GM12891 (cell line): ENCODE results near the gene DUSP22.

Experiments
- DNase-seq: peaks from one replicate; pipeline ENCODE4 v3.0.0; 2011; ENCODE audit warnings: low spot score; ENCODE audit not compliant: insufficient read length
- FAIRE-seq: peaks from 2 replicates; lab custom pipeline; 2011; peaks lifted over from hg19 to GRCh38; lab: Jason Lieb, UNC
- PAX5 ChIP-seq: IDR thresholded peaks from 2 replicates; pipeline ENCODE4 v1.6.1; 2011; ENCODE audit warnings: low read length, moderate library complexity, mild to moderate bottlenecking; ENCODE audit not compliant: insufficient read depth, severe bottlenecking
- POLR2A ChIP-seq: IDR thresholded peaks from 2 replicates; pipeline ENCODE4 v1.6.1; 2011; ENCODE audit warnings: low read depth, low read length, control low read depth
- POLR2AphosphoS5 ChIP-seq: IDR thresholded peaks from 2 replicates; pipeline ENCODE4 v1.6.1; 2011; ENCODE audit warnings: low read depth, low read length, control low read depth
- POU2F2 ChIP-seq: IDR thresholded peaks from 2 replicates; pipeline ENCODE4 v1.6.1; 2011; ENCODE audit warnings: low read depth, mild to moderate bottlenecking, control low read depth, low read length, moderate library complexity
- SPI1 ChIP-seq: IDR thresholded peaks from 2 replicates; pipeline ENCODE4 v1.6.1; 2011; ENCODE audit warnings: low read depth, low read length, control low read depth
- TAF1 ChIP-seq: IDR thresholded peaks from 2 replicates; pipeline ENCODE4 v1.6.1; 2011; ENCODE audit warnings: low read depth, low read length, control low read depth

DUSP22 gene

DNA sequence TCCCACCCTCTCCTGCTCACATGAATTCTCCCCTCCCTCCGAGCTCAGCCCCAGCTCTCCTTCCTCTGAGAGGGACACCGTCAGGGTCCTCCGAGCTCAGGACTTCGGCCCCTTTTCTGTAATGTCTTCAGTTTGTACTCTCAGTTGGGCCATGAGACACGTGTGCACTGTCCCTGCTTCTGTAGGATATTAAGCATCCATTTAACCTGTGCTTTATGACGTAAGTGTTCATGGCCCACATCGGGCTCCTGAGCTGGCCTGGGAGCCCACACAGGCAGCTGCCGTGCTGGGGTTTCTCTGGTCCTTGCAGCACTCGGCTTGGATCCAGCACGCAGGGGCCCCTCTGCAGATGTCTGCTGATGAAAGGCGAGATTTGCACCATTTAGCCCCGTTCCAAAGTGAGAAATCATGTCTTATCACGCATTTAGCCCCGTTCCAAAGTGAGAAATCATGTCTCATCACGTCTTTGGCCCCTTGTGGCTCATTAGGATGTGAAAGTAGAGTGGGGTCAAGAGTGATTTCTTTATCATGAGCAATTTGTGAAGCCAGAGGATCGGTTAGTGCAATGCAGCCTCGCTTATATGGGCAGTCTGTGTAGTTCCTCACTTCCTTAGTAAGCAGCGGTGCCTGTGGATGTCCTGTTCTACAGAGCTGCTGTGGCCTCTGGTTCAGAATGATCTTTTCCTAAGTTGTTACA is 25.3 kb downstream of the DUSP22 start:
- TF ChIP-seq SPI1 (peak; percentile 84), PAX5 (peak; percentile 7), POLR2AphosphoS5 (no peak; the same call in 1 of the 2 replicates)
- DNase-seq = no peak
- FAIRE-seq = peak; percentile 91

DNA sequence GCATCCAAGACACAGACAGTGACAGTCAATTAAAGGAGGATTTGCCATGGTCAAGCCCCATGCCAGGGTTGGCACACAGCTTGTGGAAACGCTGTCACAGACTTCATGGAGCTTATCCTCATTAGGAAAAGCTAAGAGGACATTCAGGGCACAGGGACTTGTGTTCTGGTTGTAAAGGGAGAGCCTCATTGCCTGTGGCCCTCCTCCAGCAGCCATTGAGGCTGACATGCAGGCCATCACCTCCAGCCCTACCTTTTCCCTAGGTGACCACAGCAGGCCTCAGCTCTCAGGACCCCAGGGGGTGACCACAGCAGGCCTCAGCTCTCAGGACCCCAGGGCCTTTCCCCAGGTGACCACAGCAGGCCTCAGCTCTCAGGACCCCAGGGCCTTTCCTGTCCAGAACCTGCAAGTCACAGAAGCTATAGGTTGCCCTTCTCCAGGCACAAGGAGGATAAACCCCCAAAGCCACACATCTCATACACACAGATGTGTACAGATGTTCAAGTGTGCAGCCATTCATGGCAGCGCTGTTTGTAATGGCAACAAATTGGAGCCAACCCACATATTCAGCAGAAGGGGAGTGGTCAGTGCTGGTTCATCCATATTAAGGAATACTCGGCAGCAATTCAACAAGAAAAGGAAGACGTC is 26.1 kb downstream of the DUSP22 start:
- FAIRE-seq = no peak
- no peak for TF ChIP-seq TAF1
- TF ChIP-seq SPI1 = no peak
- peak; percentile 58; the same call in 1 of the 2 replicates for TF ChIP-seq POLR2A
- TF ChIP-seq POU2F2 = peak; percentile 58; the same call in 1 of the 2 replicates
- peak; percentile 2; the same call in 1 of the 2 replicates for TF ChIP-seq POLR2AphosphoS5
- no peak for TF ChIP-seq PAX5
- no peak for DNase-seq

DNA sequence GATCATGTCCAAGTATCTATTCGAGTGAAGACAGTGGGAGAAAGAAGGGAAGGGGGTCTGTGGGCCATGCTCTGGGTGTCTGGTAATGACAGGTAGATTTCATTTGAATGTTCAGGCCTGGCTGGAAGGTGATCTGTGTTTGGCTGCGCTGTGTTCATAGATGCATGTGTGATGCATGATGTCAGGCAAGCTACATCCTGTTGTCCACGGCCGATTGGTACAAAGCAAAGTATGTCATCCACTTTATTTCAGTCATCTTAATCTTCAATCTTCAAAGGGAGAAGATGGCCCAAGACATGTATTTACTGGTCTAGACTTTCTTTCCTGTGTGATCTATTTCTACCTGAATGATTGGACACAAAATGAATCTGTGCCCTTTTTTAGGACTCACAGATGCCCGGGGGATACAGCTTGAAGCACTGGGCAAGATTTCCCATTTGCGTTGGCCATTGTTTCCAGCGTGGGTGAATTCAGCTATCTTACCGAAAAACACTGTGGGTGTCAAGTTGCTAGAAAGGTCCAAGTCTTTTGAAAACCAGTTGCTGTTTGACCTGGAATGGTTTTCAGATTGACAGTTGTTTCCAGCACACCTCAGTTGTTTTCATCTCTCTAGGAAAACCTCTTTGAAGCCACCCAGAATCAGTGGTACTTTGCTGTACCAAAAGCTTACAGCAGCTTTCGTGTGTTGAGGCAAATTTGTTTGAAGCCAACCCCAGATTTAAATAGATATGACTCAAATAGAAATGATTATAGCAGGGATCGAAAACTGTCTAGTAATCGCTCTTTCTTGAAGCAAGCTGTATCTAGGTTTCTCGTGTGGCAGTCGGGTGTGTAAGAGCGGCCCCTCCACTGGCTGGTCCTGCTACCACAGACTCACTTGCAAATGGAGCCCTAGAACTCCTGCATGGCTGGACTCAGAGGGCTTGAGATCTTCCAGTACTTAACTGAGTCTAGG is 27.2 kb downstream of the DUSP22 start:
- FAIRE-seq (peak; percentile 91), DNase-seq (no peak)
- no peak for TF ChIP-seq SPI1
- peak; percentile 29 for TF ChIP-seq POLR2A
- TF ChIP-seq POU2F2 = peak; percentile 86
- TF ChIP-seq PAX5 = no peak
- no peak; the same call in 1 of the 2 replicates for TF ChIP-seq POLR2AphosphoS5
- 0 out of 2 replicates have a peak, but pooled peaks have one; percentile 43 for TF ChIP-seq TAF1

DNA sequence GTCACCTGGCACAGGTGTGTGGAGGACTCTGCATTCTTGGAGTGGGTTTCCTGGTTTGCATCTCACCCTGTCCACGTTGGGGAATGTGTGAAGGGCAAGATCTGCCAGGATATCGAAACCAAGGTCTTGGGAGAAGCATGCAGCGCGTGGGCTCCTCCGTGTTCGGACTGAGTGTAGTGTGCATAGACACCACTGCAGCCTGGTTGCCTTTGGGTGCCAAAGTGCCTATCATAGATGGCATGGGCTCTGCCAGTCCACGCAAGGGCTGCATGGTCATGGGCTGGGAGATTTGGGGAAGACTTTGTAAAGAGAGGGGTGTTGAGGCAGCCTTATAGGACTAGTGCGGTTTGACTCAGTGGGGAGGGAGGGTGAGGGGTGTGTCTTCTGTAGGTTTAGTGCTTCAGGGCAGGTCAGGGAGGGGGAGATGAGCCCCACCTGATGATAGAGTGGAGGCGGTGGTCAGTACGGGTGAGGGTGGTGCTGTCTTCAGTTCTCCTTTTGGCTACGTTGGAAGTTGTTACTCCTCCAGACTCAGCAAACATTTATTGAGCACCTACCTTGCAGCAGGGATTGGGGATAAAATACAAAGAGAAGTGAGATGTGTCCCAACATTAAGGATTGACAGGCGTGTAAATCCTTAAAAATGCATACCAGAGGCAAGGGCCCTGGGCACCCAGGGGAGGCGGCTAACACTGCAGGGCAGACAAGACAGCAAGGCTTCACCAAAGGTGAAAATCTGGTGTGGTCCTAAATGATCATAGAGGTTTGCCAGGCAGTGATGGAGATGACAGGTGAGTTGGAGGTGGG is 28.3 kb downstream of the DUSP22 start:
- TF ChIP-seq TAF1 (no peak), PAX5 (no peak), POLR2A (no peak; the same call in 1 of the 2 replicates), POLR2AphosphoS5 (0 out of 2 replicates have a peak, but pooled peaks have one; percentile 28), POU2F2 (0 out of 2 replicates have a peak, but pooled peaks have one; percentile 4), SPI1 (peak; percentile 82)
- DNase-seq (no peak), FAIRE-seq (no peak)

GRCh38 chr6:321158-321438 is 28.8 kb downstream of the DUSP22 start:
- FAIRE-seq (no peak), DNase-seq (no peak)
- TF ChIP-seq POLR2AphosphoS5 (0 out of 2 replicates have a peak, but pooled peaks have one; percentile 11), PAX5 (no peak)

DNA sequence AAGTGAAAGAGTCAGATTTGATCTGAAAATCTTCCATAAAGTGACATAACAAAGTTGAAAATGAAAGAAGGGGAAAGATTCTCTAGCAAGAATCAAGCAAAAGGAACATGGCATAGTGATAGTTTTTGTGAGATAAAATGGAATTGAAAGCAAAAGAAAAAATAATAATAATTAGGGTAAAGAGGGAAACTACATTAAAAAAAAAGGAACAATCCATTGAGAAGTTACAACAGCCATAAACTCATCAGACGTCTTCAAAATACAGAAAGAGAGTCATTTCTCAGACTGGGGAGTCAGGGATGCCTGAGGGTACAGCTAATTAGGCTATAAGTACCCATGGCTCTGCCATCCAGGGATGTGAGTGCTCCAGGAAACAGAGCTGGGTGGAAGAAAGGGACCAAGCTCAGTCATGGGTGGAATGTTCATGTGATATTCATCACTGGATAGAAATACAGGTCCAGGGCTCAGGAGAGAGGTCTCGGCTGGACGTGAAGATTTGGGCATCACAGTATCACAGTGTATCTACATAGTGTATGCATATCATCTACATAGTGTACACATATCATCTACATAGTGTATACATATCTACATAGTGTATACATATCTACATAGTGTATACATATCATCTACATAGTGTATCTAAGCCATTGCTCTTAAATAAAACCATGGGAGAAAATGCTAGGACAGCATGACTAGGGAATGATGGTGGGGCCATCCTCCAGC is 29.4 kb downstream of the DUSP22 start:
- TF ChIP-seq POLR2A = no peak
- TF ChIP-seq TAF1 = no peak
- no peak for TF ChIP-seq PAX5
- no peak for TF ChIP-seq POLR2AphosphoS5
- TF ChIP-seq SPI1 = no peak
- FAIRE-seq (peak; percentile 81), DNase-seq (no peak)

- FAIRE-seq = peak; percentile 26
Measured at GRCh38 chr6:322259-322930, 30.1 kb downstream of the DUSP22 start.

DNA sequence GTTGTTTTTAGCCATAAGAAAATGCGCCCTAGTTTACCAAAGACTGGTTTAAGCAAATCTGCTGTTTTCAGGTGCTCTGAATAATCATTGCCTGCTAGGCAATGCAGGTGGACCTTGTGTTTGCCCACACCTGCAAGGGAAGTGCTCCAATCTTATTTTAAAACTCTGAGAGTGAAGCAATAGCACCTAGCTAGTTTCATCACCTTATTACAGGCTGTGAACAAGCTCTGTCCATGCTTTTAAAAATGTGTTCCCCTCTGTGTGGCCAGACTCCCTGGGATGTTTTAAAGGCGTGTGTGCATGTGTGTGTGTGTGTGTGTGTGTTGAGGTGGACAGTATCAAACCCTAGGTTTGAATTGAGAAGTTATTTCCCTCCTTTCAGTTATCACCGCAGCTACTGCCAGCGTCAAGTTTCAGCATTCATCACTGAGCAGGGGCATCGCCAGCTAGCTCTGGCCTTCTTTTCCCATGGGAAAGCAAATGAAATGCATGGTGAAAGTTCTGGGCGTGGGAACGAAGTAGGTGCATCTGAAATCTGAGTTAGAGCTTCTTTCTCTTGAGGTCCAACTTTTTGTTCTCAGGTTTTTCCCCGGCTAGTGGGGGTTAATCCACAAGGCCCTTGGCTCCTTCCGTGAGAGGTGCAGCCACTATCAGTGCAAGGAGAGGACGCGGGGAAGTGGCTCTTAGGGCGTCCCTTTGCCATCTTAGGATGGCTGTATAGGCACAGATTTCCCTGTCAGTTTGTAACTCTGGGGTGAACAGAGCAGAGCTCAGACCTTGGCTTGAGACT is 30.8 kb downstream of the DUSP22 start:
- peak; percentile 86 for FAIRE-seq
- no peak for DNase-seq
- TF ChIP-seq SPI1 (no peak; the same call in 1 of the 2 replicates), POLR2A (no peak), POU2F2 (no peak), POLR2AphosphoS5 (no peak), TAF1 (no peak), PAX5 (no peak)

More at GRCh38 chr6:322259-322930, 30.1 kb downstream of the DUSP22 start:
- DNase-seq = no peak
- TF ChIP-seq POU2F2 (no peak), POLR2A (no peak), TAF1 (no peak), SPI1 (no peak), PAX5 (no peak), POLR2AphosphoS5 (no peak)
